Skeletal muscle satellite cell (primary cell): Measurements from ENCODE around the gene C11orf52.
"Not testable (repeated sequence)": the region's sequence is repeated elsewhere in the genome, so short reads cannot be mapped to it uniquely, and the experiment has no call there.

Experiments
- H3K27me3 ChIP-seq: 2 replicates; pipeline ENCODE4 v1.7.0; 2013; ENCODE audit warnings: low read length; ENCODE audit not compliant: control insufficient read depth, insufficient read depth
- H3K36me3 ChIP-seq: 2 replicates; pipeline ENCODE4 v1.7.0; 2013; ENCODE audit warnings: mild to moderate bottlenecking, control low read depth, low read length; ENCODE audit not compliant: insufficient read depth
- H3K4me1 ChIP-seq: 2 replicates; pipeline ENCODE4 v1.7.0; 2013; ENCODE audit warnings: low read length; ENCODE audit not compliant: control insufficient read depth, insufficient read depth
- H3K4me2 ChIP-seq: 2 replicates; pipeline ENCODE4 v1.7.0; 2013; ENCODE audit warnings: mild to moderate bottlenecking, low read length
- H3K4me3 ChIP-seq: 2 replicates; pipeline ENCODE4 v1.7.0; 2013; ENCODE audit warnings: low read length
- H3K9ac ChIP-seq: 2 replicates; pipeline ENCODE4 v1.7.0; 2013; ENCODE audit warnings: mild to moderate bottlenecking, low read depth, low read length, moderate library complexity
- H3K9me3 ChIP-seq: replicated peaks from 2 replicates; pipeline ENCODE4 v1.7.0; 2013; ENCODE audit warnings: mild to moderate bottlenecking, control low read depth, low read length

Gene C11orf52

DNA sequence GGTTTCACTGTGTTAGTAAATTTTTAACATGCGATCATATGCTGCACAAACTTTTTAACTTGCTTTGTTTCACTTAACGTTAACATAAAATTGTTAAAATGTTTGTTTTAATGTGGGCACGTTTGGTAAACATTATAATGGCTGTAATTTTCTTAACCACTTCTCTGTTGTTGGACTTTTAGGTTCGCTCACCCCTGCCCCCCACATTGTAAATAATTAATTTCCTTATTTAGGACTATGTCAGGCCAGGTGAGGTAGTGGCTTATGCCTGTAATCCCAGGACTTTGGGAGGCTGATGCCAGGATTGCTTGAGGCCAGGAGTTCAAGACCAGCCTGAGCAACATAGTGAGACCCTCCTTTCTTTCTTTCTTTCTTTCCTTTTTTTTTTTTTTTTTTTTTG is 11.8 kb downstream of the C11orf52 start:
- Histone ChIP-seq H3K4me2 (no peak overlapping the region), H3K4me1 (peaks cover 24% of the 10 kb centered on the region), H3K36me3 (no peaks in the 10 kb centered on the region), H3K27me3 (no peaks in the 10 kb centered on the region), H3K4me3 (no peak overlapping the region), H3K9me3 (no peaks in the 10 kb centered on the region), H3K9ac (no peak overlapping the region)

DNA sequence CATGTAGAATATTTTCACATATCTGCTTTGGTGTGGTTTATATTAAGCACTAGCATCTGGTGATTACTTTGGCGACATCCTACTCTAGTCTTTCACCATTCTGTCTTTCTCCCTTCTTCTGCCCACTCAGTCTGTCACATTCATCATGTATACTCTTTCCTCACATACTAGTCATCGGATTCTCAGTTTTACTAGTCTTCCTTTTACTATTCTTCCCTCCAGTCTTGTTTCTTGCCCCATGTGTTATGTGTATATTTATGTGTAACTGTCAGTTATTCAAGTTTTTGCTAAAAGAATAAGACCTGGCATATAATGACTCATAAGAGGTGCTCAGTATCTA is 13.9 kb downstream of the C11orf52 start:
- H3K4me2 ChIP-seq: no peak overlapping the region
- no peaks in the 10 kb centered on the region for H3K27me3 ChIP-seq
- H3K9me3 ChIP-seq: no peaks in the 10 kb centered on the region
- H3K9ac ChIP-seq: no peak overlapping the region
- H3K36me3 ChIP-seq: no peaks in the 10 kb centered on the region
- H3K4me1 ChIP-seq: peaks cover 26% of the 10 kb centered on the region
- H3K4me3 ChIP-seq: no peak overlapping the region

DNA sequence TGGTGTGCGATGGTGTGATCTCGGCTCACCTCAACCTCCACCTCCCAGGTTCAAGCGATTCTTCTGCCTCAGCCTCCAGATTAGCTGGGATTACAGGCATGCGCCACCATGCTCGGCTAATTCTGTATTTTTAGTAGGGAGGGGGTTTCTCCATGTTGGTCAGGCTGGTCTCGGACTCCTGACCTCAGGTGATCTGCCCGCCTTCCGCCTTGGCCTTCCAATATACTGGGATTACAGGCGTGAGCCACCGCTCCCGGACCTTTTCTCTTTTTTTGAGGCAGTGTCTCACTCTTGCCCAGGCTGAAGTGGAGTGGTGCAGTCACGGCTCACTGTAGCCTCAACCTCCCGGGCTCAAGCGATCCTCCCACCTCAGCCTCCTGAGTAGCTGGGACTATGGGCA is 14.5 kb downstream of the C11orf52 start:
- H3K36me3 ChIP-seq, H3K9me3 ChIP-seq, H3K9ac ChIP-seq, H3K4me2 ChIP-seq, H3K27me3 ChIP-seq, H3K4me3 ChIP-seq: not testable (repeated sequence)
- peaks cover 31% of the 10 kb centered on the region for H3K4me1 ChIP-seq

DNA sequence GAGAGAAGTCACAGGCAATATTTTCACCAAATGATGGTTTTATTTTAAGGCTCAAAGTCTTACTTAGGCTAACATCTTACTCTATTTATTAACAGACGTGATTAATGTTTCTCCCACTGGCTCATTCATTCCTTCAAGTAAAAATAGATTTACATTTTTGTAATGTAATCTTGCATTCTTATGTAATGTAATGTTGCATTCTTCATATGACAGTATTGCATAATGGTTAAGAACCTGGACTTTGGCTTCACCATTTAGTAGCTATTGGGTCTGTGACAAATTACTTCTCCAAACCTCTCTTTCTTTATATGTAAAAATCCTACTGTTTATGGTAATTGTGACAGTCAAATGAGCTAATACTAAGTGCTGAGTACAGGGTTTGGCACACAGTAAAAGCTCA is 15.2 kb downstream of the C11orf52 start:
- H3K27me3 ChIP-seq: no peaks in the 10 kb centered on the region
- no peaks in the 10 kb centered on the region for H3K36me3 ChIP-seq
- H3K4me1 ChIP-seq: peaks cover 38% of the 10 kb centered on the region
- H3K9me3 ChIP-seq: no peaks in the 10 kb centered on the region
- H3K4me3 ChIP-seq: no peak overlapping the region
- no peak overlapping the region for H3K9ac ChIP-seq
- no peak overlapping the region for H3K4me2 ChIP-seq

DNA sequence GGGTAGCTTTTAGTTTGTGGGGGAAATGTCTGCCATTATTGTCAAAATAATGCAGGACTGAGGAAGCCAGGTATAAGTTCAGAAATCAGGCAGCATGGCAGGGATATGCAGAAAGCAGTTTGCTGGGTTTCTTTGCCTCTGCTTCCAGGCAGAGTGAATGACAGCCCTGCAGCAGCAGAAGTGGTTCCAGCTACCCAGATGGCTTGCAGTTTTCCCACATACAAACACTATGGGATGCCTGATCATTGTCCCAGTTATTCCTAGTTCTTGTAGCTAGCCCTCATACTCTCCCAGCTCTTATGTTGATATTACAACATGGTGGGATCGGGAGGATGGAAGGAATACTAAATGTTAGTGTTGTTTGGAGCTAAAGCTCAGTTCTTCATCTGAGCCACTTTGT is 15.6 kb downstream of the C11orf52 start:
- Histone ChIP-seq H3K9ac (no peak overlapping the region), H3K4me3 (no peak overlapping the region), H3K9me3 (no peaks in the 10 kb centered on the region), H3K4me1 (peaks cover 42% of the 10 kb centered on the region), H3K4me2 (no peak overlapping the region), H3K27me3 (no peaks in the 10 kb centered on the region), H3K36me3 (no peaks in the 10 kb centered on the region)

GRCh38 chr11:111935317-111936039 is 16.8 kb downstream of the C11orf52 start:
- Histone ChIP-seq H3K36me3 (no peaks in the 10 kb centered on the region), H3K4me1 (peaks cover 54% of the 10 kb centered on the region), H3K9ac (peak overlapping the region; percentile 64), H3K4me3 (no peak overlapping the region), H3K9me3 (no peaks in the 10 kb centered on the region), H3K27me3 (no peaks in the 10 kb centered on the region), H3K4me2 (peak overlapping the region; percentile 89)

DNA sequence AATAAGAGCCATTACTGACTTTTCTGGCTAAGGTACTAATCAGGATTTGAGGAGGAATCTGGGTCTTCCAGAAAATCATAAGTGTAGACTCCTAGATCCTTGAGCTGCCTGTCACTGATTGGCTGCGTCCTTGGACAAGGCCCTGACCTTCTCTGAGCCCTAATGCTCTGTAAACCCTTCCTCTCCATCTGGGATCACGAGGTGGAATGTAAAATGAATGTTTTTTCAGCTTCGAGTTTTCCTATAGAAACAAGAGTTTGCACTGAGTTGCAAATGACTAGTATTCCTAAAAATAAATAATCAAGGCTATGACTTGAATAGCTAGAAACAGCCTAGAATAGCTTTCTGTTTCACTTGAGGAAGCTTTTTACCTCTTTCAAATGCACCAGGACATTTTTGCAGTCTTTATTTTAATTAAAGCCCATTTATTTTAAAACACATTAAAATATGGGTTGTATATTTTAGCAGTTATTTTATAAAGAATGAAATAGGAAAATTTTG is 17.4 kb downstream of the C11orf52 start:
- Histone ChIP-seq H3K36me3 (no peaks in the 10 kb centered on the region), H3K4me2 (peak overlapping the region; percentile 89), H3K4me3 (peak overlapping the region; percentile 85), H3K27me3 (no peaks in the 10 kb centered on the region), H3K9ac (peak overlapping the region; percentile 64), H3K9me3 (no peaks in the 10 kb centered on the region), H3K4me1 (peaks cover 60% of the 10 kb centered on the region)

DNA sequence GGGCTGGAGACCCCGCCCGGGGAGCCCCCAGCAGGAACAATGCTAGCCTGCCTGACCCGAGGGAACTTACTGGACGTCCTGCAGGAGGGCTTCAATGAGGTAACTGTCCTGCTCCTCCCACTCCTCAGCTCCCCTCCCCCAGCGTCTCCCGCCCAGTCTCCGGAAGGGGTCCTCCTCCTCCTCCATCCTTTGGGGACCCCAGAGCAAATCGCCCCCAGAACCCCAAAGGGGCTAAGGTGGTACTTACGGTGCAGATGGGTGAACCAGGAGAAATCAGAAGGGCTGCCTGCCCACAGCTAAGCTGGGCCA is 18.7 kb downstream of the C11orf52 start:
- Histone ChIP-seq H3K4me1 (peaks cover 73% of the 10 kb centered on the region), H3K4me3 (peak overlapping the region; percentile 85), H3K9me3 (no peaks in the 10 kb centered on the region), H3K4me2 (peak overlapping the region; percentile 89), H3K9ac (peak overlapping the region; percentile 64), H3K27me3 (no peaks in the 10 kb centered on the region), H3K36me3 (no peaks in the 10 kb centered on the region)

GRCh38 chr11:111937844-111938243 is 19.1 kb downstream of the C11orf52 start:
- H3K4me3 ChIP-seq: peak overlapping the region; percentile 85
- peak overlapping the region; percentile 89 for H3K4me2 ChIP-seq
- H3K4me1 ChIP-seq: peaks cover 76% of the 10 kb centered on the region
- no peaks in the 10 kb centered on the region for H3K36me3 ChIP-seq
- H3K9ac ChIP-seq: peak overlapping the region; percentile 64
- H3K9me3 ChIP-seq: no peaks in the 10 kb centered on the region
- H3K27me3 ChIP-seq: no peaks in the 10 kb centered on the region

DNA sequence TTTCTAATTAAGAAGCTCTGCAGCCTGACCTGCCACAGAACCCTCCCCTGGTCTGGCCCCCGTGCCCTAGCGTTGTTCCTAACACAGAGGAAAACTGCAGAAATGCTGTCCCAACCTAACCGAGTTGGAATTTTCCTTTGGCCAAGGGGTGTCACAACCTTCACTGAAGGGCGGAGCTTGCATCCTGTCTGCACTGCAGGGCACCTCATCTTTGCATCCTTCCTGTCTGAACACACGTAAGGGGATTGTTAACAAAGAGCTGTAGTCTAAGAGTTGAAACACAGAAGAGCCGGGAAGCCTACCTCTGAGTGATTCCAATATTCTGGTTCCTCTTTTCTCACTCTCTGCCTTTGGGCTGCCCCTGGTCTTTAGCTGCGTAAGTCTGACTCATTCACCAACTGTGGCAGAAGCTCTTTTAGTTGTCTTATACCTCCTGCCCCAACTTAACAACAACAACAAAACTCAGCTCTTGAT is 20.0 kb downstream of the C11orf52 start:
- Histone ChIP-seq H3K36me3 (no peaks in the 10 kb centered on the region), H3K4me1 (peaks cover 85% of the 10 kb centered on the region), H3K4me2 (peak overlapping the region; percentile 89), H3K9ac (peak overlapping the region; percentile 64), H3K4me3 (peak overlapping the region; percentile 85), H3K27me3 (no peaks in the 10 kb centered on the region), H3K9me3 (no peaks in the 10 kb centered on the region)

- H3K4me3 ChIP-seq: peak overlapping the region; percentile 12
- H3K4me2 ChIP-seq: peak overlapping the region; percentile 89
- no peaks in the 10 kb centered on the region for H3K36me3 ChIP-seq
- H3K9ac ChIP-seq: peak overlapping the region; percentile 64
- no peaks in the 10 kb centered on the region for H3K9me3 ChIP-seq
- peaks cover 89% of the 10 kb centered on the region for H3K4me1 ChIP-seq
- no peaks in the 10 kb centered on the region for H3K27me3 ChIP-seq
Observed at GRCh38 chr11:111939836-111940604, 21.3 kb downstream of the C11orf52 start.
